ENCODE data around the gene FAM72C.
"Not testable (repeated sequence)": the region's sequence is repeated elsewhere in the genome, so short reads cannot be mapped to it uniquely, and the experiment has no call there.

DNA sequence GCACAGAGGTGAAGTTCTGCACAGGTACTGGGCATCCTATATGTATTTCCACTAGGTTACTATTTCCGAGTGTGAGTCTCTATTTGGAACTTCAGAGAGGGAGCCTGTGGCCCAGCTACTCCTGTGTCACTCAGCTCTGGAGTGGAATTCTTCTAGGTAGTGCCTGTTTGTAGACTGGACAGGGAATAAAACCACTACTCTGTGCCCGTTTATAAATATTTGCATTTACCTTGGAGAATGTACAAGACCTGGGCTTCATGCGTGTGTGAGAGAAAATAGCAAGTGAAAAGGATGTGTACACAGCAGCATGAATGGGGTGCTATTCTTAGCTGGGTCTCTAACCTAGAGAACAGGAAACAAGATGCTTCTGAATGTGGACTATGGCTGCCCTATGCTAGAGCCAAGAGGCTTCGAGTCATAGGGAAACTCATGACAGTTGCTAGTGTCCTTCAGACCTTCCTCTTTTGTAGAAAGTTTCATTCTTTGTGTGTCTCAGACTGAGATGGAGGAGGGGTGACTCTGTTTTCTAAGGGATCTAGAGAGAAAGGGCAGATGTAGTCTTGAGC lies 40.5 kb upstream of the FAM72C start:
- TF ChIP-seq POLR2A (IDR thresholded peaks at IDR 0.05; ENCODE audit: low read depth); CTCF (IDR thresholded peaks at IDR 0.05): not testable (repeated sequence)

Data from esophagus muscularis mucosa (tissue), 3 donors.